HCT116 (cell line): ENCODE data around the gene STAMBP. TPM values are rescaled to one million over a fixed set of nuclear protein-coding genes. Genes with fewer than 3 reads are reported as not detected.

Source experiments
- ATAC-seq: fragments of 200-7000 bp; cut with Tn5 transposase; 2 replicates; pipeline ENCODE4 v1.9.1; 2020; ENCODE audit warnings: mild to moderate bottlenecking, moderate library complexity
- BruUV-seq: library from RNA; stranded (reverse); fragments of 400-500 nt; replicated peaks from 2 replicates; lab custom pipeline; 2021; lab: Mats Ljungman, UMichigan
- CTCF ChIA-PET: fragments of 300-600 bp; sonication (Branson Sonifier 250); formaldehyde crosslinking; loops from one replicate; lab custom pipeline; 2021; ENCODE audit warnings: antibody characterized with exemption; lab: Charles Lee
- POLR2A ChIA-PET: fragments of 300-600, 350-600 bp; sonication (Branson Sonifier 250); formaldehyde crosslinking; loops from one replicate; lab custom pipeline; 2021; ENCODE audit warnings: antibody characterized with exemption; lab: Charles Lee
- RAD21 ChIA-PET, 2 experiments: fragments of 300-600 bp; sonication (Branson Sonifier 250); formaldehyde crosslinking; loops; one replicate each; lab custom pipeline; 2023; ENCODE audit warnings: low total read pairs in 2 of 2; ENCODE audit not compliant: uncharacterized antibody in 2 of 2, unreplicated experiment in 2 of 2, low non-redundant PET in 1 of 2; lab: Charles Lee
- DNase-seq: peaks from one replicate; pipeline ENCODE4 v3.0.0-alpha.2; 2010; ENCODE audit warnings: low read depth, low spot score
- H2AFZ ChIP-seq: fragments of 200-600 bp; shearing (Covaris generic), sonication (generic); 2 replicates; pipeline ENCODE4 v1.6.1; 2017; ENCODE audit warnings: low read depth, mixed run types, mixed read lengths, antibody characterized with exemption, low read length; ENCODE audit not compliant: poor library complexity, severe bottlenecking
- H3K27ac ChIP-seq: 2 replicates; pipeline ENCODE4 v1.5.1; 2012; ENCODE audit warnings: low read depth, low read length
- H3K27me3 ChIP-seq: fragments of 200-600 bp; sonication (generic); 2 replicates; pipeline ENCODE4 v1.6.1; 2016; ENCODE audit warnings: mixed run types, low read length, mixed read lengths; ENCODE audit not compliant: insufficient read depth
- H3K36me3 ChIP-seq, 2 experiments: fragments of 200-500 bp in 1 of 2; fragments of 200-600 bp in 1 of 2; sonication (Bioruptor generic) in 1 of 2; sonication (generic) in 1 of 2; 2 replicates each; pipeline versions ENCODE4 v1.5.1 to v1.6.1; 2014 to 2016; ENCODE audit warnings: low read length in 2 of 2, inconsistent platforms in 1 of 2, mixed read lengths in 1 of 2, mixed run types in 1 of 2; ENCODE audit not compliant: insufficient read depth in 2 of 2, control insufficient read depth in 1 of 2
- H3K4me1 ChIP-seq, 2 experiments: fragments of 200-600 bp in 1 of 2; sonication (generic) in 1 of 2; 2 replicates each; pipeline versions ENCODE4 v1.5.1 to v1.6.1; 2012 to 2017; ENCODE audit warnings: low read length in 2 of 2, inconsistent platforms in 1 of 2, mild to moderate bottlenecking in 1 of 2, mixed read lengths in 1 of 2, mixed run types in 1 of 2, moderate library complexity in 1 of 2; ENCODE audit not compliant: insufficient read depth in 2 of 2, control insufficient read depth in 1 of 2
- H3K4me2 ChIP-seq: fragments of 200-600 bp; sonication (generic); 2 replicates; pipeline ENCODE4 v1.6.1; 2017; ENCODE audit warnings: mixed run types, low read length, mixed read lengths
- H3K4me3 ChIP-seq, 2 experiments: fragments of 200-600 bp in 1 of 2; sonication (generic) in 1 of 2; replicated peaks in 1 of 2; 2 replicates each; pipeline ENCODE4 v1.5.1; 2011 to 2016; ENCODE audit warnings: low read length in 2 of 2, control low read depth in 1 of 2, low read depth in 1 of 2, mild to moderate bottlenecking in 1 of 2, mixed read lengths in 1 of 2, mixed run types in 1 of 2
- H3K79me2 ChIP-seq: fragments of 200-600 bp; sonication (generic); 2 replicates; pipeline ENCODE4 v1.6.1; 2017; ENCODE audit warnings: mild to moderate bottlenecking, mixed run types, low read length, moderate library complexity, mixed read lengths; ENCODE audit not compliant: insufficient read depth
- H3K9ac ChIP-seq: fragments of 200-600 bp; sonication (generic); 2 replicates; pipeline ENCODE4 v1.6.1; 2016; ENCODE audit warnings: low read length, mixed read lengths
- H3K9me2 ChIP-seq: fragments of 200-600 bp; sonication (generic), shearing (Covaris generic); 2 replicates; pipeline ENCODE4 v1.6.1; 2017; ENCODE audit warnings: mixed run types, mild to moderate bottlenecking, moderate library complexity; ENCODE audit not compliant: insufficient read depth
- H3K9me3 ChIP-seq, 2 experiments: fragments of 200-500 bp in 1 of 2; fragments of 200-600 bp in 1 of 2; sonication (Bioruptor generic) in 1 of 2; sonication (generic) in 1 of 2; 2 replicates each; pipeline ENCODE4 v1.6.1; 2014 to 2017; ENCODE audit warnings: low read length in 2 of 2, mixed read lengths in 2 of 2, inconsistent platforms in 1 of 2, low read depth in 1 of 2, mild to moderate bottlenecking in 1 of 2, mixed run types in 1 of 2, moderate library complexity in 1 of 2; ENCODE audit not compliant: control insufficient read depth in 1 of 2, insufficient read depth in 1 of 2
- H4K20me1 ChIP-seq: fragments of 200-600 bp; sonication (generic), shearing (Covaris generic); 2 replicates; pipeline ENCODE4 v1.6.1; 2017; ENCODE audit warnings: mixed run types, mild to moderate bottlenecking, moderate library complexity; ENCODE audit not compliant: insufficient read depth
- CEBPB ChIP-seq: IDR thresholded peaks from 2 replicates; pipeline ENCODE4 v1.6.1; 2012; ENCODE audit warnings: low read depth
- SIN3A ChIP-seq: IDR thresholded peaks from 2 replicates; pipeline ENCODE4 v1.6.1; 2012; ENCODE audit warnings: low read depth
- SRF ChIP-seq: IDR thresholded peaks from 2 replicates; pipeline ENCODE4 v1.6.1; 2012; ENCODE audit warnings: low read depth
- TCF7L2 ChIP-seq: IDR thresholded peaks from 2 replicates; pipeline ENCODE4 v1.7.0; 2011; ENCODE audit warnings: borderline replicate concordance, inconsistent platforms; ENCODE audit not compliant: insufficient read depth, insufficient read length; ENCODE audit errors: extremely low read depth
- YY1 ChIP-seq: IDR thresholded peaks from 2 replicates; pipeline ENCODE4 v1.6.1; 2011; ENCODE audit warnings: low read length, low read depth, moderate library complexity, mild to moderate bottlenecking; ENCODE audit not compliant: insufficient replicate concordance; ENCODE audit errors: extremely low read depth
- ZNF274 ChIP-seq: fragments of 200-500 bp; sonication (Bioruptor generic); IDR thresholded peaks from 2 replicates; pipeline ENCODE4 v1.6.1; 2014; ENCODE audit warnings: mild to moderate bottlenecking, low read depth, low read length, inconsistent platforms
- intact Hi-C: fragments of 100-400 bp; cut with micrococcal nuclease; formaldehyde crosslinking; loops from 2 replicates; pipeline ENCODE4 v1.10.0; 2022
- total RNA-seq: library from RNA; stranded (reverse); gene quantifications from one replicate; pipeline ENCODE4 v1.2.1, GENCODE V29; 2021; ENCODE audit not compliant: unreplicated experiment

Gene STAMBP
- total RNA-seq, 1 experiment from 2014 or later = 45.2 TPM

- intact Hi-C loops = no loop called here
- no peak for TF ChIP-seq SIN3A
- TF ChIP-seq YY1 = no peak
- no peak for TF ChIP-seq CEBPB
- TF ChIP-seq SRF = no peak
- no peak for TF ChIP-seq ZNF274
- H3K79me2 ChIP-seq = peaks cover 38% of the 10 kb centered on the region
- H4K20me1 ChIP-seq = no peaks in the 10 kb centered on the region
- ChIA-PET CTCF (no interaction called here), RAD21 (no interaction called here), POLR2A (no interaction called here)
- H3K9me2 ChIP-seq = no peaks in the 10 kb centered on the region
- no peak overlapping the region for H3K9ac ChIP-seq
- peaks cover 7 to 26% of the 10 kb centered on the region in 2 experiments; a peak in 3 of 4 replicates for H3K36me3 ChIP-seq
- ATAC-seq (no peak), DNase-seq (no peak)
- H3K4me2 ChIP-seq = peak overlapping the region; percentile 80; the same call in 1 of the 2 replicates
- no peaks in the 10 kb centered on the region for H3K9me3 ChIP-seq
- no peaks in the 10 kb centered on the region for H3K27me3 ChIP-seq
- BruUV-seq = no TSS peak
- H3K27ac ChIP-seq = no peak overlapping the region
- no peak overlapping the region for H3K4me3 ChIP-seq
- no peak overlapping the region for H2AFZ ChIP-seq
- peaks cover 11 to 32% of the 10 kb centered on the region in 2 experiments; a peak in 3 of 4 replicates for H3K4me1 ChIP-seq
These were observed 2.2 kb downstream of the STAMBP start for GRCh38 chr2:73830871-73831401.

- Histone ChIP-seq H4K20me1 (no peaks in the 10 kb centered on the region), H3K27me3 (no peaks in the 10 kb centered on the region), H3K9me2 (no peaks in the 10 kb centered on the region), H3K9me3 (no peaks in the 10 kb centered on the region), H3K4me1 (peaks cover 9 to 30% of the 10 kb centered on the region in 2 experiments; a peak in 3 of 4 replicates), H3K4me2 (0 out of 2 replicates have a peak overlapping the region, but pooled peaks have one; percentile 1), H3K36me3 (peaks cover 7 to 26% of the 10 kb centered on the region in 2 experiments; a peak in 3 of 4 replicates), H3K9ac (no peak overlapping the region), H3K27ac (no peak overlapping the region)
- DNase-seq = no peak
- ChIA-PET RAD21 (no interaction called here), POLR2A (no interaction called here)
- no peak for ATAC-seq
- TF ChIP-seq SRF (peak; percentile 88), TCF7L2 (no peak)
- TF ChIP-seq, all 23 proteins: peak for 1
- Histone ChIP-seq H3K4me3 (no peak overlapping the region), H2AFZ (no peak overlapping the region), H3K79me2 (peaks cover 38% of the 10 kb centered on the region)
- no TSS peak for BruUV-seq
- intact Hi-C loops = no loop called here
- CTCF ChIA-PET = interaction anchor here (0.9 kb wide), 1 partner anchor 9 kb away, joined by 3 read pairs; no protein-coding TSS in a partner anchor
These were observed 4.2 kb downstream of the STAMBP start for GRCh38 chr2:73832930-73833329.
